NCI-H187 (cell line): ENCODE results near the gene MPV17L2.
A peak's percentile ranks its signal among the peaks of the same experiment; 100 is the strongest.
"Not testable (repeated sequence)": the region's sequence is repeated elsewhere in the genome, so short reads cannot be mapped to it uniquely, and the experiment has no call there.

Experiments used
- DNase-seq, 2 experiments: peaks; one replicate each; lab custom pipeline; 2025; lab: John Stamatoyannopoulos, UW

Gene MPV17L2

DNA sequence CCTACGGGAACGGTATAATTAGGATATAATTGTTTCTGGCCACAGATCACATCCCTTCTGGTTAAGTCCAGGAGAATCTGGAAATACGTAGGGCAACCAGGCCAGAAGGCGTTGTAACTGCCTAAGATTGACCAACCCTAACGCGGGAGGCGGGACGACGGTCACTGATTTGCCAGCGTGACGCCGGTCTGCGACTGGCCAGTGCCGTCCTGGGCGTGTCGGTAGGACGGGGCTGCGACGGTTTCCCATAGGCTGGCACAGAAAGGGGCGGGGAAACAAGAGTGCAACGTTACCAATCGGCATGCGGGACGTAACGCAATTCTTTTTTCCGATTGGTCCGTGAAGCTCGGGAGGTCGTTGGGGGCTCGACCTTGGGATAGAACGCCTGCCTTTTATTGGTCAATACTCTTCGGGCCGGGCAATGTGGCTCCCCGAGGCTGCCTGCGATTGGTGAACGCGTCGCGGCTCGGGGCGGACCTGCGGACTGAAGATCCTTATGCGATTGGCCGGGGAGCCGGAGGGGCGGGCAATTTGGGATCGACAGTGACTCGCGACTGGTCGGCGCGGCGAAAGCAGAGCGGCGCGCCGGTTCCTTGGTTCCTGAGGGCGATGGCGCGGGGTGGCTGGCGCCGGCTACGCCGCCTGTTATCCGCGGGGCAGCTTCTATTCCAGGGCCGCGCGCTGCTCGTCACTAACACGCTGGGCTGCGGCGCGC lies at the start of gene MPV17L2:
Gene MPV17L2, plus strand, starts transcription at position 546 of the 715 bp plus-strand sequence. Its CDS starts 64 bp downstream, at position 610.
- DNase-seq = peak; percentile 81 to 97

DNA sequence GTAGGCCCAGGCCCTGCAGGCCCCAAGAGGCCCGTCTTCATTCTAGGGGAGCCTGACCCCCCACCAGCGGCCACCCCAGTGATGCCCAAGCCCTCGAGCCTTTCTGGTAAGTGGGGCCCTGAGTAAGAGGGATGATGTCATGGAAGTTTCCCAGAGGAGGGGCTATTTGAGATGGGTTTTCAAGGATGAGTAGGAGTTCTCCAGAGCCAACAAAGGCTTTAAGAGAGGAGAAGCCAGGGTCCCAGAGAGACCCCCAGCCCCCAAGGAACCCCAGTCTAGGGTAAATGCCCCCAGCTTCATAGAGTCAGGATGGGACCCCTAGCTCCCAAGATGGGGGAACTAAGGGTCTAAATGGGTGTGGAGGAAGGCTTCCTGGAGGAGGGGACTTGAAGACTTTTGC lies 49.1 kb upstream of the MPV17L2 start:
- DNase-seq = no peak

DNA sequence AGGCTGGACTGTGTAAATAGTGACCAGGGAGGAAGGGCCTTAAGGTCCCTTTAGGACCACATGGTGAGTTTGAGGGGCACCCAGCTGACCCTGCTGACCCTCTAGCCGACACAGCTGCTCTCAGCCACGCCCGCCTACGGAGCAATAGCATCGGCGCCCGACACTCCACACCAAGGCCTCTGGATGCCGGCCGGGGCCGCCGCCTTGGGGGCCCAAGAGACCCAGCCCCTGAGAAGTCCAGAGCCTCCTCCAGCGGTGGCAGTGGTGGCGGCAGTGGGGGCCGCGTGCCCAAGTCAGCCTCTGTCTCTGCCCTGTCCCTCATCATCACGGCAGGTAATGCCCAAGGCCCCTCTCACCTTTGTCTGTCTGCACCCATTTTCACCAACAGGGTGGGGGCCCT lies 48.7 kb upstream of the MPV17L2 start:
- DNase-seq = no peak

DNA sequence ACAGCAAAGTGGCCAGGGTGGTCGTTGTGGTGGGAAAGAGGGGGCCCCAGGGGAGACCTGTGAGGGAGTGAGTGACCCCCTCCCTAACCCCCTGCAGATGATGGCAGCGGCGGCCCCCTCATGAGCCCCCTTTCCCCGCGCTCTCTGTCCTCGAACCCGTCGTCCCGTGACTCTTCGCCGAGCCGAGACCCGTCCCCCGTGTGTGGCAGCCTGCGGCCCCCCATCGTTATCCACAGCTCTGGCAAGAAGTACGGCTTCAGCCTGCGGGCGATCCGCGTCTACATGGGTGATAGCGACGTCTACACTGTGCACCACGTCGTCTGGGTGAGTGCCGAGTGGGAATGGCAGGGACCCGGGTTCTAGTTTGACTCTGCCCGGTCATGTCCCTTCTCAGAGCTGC lies 48.1 kb upstream of the MPV17L2 start:
- DNase-seq = no peak

DNA sequence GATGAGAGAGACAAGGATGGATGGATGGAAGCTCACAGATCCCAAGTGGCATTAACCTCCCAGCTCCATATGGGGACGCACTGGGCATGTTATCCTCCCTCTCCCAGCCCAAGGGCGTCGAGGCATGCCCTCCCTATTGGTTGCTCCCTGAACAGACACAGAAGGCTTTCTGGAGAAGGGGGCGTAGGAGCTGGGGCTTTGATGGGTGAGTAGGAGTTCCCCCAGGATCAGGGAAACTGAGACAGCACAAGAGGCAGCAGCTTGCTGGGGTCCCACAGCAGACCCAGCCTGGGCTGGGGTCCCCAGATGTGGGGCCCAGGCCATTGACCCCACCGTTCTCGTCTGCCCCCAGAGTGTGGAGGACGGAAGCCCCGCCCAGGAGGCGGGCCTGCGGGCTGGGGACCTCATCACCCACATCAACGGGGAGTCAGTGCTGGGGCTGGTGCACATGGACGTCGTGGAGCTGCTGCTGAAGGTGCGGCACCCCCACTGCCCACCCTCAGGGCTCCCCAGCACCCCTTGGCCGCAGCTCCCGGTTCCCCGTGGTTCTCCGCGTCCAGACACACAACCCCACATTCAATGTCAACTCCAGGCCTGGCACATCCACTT lies 47.5 kb upstream of the MPV17L2 start:
- no peak for DNase-seq

DNA sequence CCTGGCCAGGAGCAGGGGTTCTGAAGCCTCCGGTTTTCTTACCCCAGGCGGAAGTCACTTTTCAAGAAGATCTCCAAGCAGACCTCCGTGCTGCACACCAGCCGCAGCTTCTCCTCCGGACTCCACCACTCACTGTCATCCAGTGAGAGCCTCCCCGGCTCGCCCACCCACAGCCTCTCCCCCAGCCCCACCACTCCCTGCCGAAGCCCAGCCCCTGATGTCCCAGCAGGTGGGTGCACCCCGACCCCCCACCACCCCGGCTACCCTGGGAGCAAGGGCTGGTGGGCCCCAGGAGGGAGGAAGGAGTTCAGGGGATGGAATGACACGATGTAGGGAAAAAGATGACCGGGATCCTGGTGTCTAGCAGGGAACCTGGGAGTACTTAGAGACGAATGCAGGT lies 45.6 kb upstream of the MPV17L2 start:
- DNase-seq = no peak

DNA sequence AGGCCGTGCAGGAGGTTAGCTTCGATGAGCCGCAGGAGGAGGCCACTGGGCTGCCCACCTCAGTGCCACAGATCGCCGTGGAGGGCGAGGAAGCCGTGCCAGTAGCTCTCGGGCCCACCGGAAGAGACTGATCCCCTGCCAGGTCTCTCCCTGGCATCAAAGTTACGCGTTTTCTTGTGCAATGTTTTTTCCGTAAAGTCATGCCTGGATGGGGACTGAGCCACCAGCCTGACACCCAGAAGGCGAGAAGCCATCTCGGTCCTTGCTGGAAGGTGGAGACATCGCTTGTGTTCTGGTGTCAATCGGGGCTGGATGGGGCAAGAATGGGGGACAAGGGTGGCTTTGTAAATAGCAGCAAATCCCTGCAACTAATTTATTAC lies 43.4 kb upstream of the MPV17L2 start:
- DNase-seq = no peak

DNA sequence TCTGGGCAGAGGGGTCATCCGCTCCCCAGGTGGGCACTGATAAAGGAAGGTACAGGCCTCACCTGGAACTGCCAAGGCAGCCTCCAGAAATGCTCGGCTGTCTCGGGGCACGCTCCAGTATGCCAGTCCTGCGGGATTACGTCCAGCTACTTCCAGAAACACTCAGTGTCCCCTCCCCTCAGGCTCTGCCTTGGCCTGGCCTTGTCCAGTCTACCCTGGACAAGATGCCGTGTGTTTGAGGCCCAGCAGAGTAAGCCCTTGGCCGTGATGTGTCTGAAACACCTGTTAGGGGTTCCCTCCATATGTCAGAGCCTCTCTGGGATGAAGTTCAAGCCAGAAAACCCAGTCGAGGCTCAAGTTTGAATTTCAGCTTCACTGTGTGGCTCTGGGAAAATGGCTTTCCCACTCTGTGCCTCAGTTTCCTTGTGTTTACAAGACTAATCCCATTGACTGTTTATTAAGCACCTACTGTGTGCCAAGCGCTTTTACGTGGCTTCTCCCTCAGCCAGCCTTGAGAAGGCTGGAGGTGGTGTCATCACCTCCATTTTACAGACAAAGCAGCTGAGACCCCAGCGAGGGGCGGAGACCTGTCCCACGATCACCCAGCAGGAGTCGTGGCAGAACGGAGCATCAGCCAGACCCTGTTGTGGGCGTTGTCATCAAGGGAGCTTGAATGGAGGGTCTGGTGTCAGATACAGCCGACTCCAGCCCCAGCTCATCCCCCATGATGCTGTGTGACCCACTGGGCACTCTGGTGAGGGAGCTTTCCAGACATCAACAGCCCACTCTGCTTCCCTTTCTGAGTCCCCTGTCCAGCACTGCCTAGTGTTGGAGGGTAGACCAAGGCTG lies 42.0 kb upstream of the MPV17L2 start:
- DNase-seq = no peak

DNA sequence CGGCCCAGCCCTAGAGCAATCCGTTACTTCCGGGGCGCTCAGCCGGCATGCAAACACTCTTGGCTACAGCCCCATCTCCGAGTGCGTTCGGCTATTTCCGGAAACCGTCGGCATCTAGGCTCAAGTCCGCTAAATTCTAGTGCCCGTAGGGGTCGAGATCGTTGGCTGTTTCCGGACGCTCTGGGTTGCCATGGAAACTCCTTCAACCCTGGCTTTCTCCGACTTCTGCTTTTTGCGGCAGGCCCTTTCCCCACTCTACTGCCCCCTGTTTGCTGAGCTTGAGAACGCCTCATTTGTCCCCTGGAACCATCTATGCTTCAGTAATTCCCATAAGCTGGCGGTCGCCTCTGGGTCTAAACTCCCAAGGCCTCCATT lies 40.6 kb upstream of the MPV17L2 start:
- peak; percentile 67 to 79 for DNase-seq

DNA sequence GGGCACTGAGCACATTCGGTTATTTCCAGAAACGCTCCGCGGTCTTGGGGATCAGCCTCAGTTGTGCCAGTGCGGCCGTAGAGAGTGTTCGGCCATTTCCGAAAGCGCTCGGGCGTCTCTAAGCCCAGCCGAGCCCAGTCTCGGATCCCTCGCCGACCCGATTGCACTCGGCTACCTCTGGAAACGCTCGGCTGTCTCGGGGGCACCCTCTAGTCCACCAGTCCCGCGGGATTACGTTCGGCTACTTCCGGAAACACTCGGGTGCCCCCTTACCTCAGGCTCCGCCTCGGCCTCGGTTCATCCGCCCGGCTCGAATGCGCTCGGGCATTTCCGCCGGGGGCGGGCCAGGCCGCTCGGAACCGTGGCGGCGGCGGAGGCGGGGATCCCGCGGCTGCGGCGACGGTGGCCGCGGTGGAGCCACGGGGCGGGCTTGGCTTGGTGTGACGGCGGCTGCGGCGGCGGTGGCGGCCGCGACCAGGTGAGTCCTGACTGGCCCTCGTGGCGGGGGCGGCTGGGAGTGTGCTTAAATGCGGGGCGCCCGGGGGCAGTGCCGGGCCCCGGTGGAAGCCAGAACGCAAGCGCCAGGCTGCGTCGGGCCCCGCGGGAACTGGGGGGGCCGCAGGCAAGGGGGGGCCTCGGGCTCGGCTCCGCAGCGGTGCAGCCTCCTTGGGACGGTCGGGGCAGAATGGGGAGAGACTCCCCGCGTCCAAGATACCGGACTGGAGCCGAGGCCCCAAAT lies 40.0 kb upstream of the MPV17L2 start, which contains the start of gene PIK3R2:
Gene PIK3R2, plus strand, starts transcription at position 347 of the 739 bp plus-strand sequence. CDS start 2,717 bp downstream, outside the sequence.
- peak; percentile 85 to 94 for DNase-seq

DNA sequence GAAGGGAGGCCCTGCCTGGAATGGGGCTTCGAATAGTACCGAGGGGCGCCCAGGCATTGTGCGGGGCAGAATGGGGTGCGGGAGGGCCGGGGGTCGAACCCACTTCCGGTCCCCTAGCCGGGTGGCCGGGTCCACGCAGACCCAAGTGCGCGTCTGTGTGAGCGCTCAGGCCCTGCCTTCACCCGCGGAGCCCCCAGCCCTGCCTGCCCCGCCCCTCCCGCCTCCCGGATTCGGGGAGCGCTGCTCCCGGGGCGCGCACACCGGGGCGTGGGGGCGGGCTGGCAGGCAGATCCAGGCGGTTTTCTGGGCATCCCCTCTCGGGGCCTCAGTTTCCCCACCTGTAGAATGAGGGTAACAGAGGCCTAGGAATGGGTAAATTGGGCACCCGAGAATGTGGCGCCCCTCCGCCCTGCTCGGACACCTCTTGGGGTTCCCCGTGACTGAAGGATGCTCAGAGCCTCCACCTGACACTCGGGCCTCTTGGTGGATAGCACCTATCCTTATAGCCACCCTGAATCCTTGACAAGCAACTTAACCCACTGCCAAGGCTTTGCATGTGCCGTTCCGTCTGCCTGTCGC lies 39.4 kb upstream of the MPV17L2 start:
- DNase-seq = no peak

DNA sequence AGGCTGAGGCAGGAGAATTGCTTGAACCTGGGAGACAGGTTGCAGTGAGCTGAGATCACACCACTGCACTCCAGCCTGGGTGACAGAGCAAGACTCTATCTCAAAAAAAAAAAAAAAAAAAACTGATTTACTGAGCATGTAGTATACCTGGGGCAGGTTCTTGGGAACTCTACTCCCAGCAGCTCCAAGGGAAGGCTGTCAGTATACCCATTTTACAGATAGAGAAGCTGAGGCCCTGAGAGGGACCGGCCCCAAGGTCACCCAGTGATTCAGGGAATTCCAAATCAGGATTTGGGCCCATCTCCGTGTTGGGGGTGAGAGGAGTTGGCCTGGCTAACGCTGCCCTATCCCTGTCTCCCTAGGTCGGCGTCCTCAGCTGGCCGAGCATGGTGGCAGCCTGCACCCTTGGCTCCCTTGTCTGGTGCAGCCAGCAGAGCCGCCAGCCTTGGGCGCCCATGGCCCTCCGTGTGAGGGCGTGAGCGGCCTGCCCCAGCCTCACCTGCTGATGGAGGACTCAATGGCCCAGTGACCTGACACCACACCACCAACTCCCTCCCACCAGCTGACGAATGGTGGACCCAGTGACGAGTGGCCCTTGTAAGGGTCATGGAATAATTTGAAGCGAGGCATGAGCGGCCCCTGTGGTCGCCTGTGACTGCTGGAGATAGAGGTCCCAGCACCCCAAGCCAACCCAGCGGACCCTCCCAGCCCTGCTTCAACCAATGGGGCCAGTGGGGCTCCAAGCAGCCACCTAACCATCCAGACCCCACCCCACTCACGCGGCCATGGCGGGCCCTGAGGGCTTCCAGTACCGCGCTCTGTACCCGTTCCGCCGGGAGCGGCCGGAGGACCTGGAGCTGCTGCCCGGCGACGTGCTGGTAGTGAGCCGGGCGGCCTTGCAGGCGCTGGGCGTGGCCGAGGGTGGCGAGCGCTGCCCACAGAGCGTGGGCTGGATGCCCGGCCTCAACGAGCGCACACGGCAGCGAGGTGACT lies 37.6 kb upstream of the MPV17L2 start:
- DNase-seq = no peak

DNA sequence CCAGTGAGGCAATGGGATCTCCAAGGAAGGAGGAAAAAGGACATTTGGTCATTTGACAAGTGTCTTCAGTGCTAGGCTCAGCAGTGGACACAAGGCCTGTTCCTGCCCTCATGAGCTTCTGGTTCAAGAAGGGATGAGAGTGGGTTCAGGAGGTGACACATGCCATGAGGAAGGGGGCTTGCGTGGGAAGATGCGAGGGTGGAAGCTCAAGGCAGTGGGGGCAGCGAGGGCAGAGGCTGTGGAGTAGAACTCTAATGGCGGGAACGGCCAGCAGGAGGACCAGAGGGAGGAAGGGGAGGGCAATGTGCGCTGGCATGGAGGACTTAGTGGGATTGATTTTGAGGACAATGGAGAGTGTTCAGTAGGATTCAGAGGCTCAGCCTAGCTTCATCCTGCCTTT lies 36.8 kb upstream of the MPV17L2 start:
- no peak for DNase-seq

DNA sequence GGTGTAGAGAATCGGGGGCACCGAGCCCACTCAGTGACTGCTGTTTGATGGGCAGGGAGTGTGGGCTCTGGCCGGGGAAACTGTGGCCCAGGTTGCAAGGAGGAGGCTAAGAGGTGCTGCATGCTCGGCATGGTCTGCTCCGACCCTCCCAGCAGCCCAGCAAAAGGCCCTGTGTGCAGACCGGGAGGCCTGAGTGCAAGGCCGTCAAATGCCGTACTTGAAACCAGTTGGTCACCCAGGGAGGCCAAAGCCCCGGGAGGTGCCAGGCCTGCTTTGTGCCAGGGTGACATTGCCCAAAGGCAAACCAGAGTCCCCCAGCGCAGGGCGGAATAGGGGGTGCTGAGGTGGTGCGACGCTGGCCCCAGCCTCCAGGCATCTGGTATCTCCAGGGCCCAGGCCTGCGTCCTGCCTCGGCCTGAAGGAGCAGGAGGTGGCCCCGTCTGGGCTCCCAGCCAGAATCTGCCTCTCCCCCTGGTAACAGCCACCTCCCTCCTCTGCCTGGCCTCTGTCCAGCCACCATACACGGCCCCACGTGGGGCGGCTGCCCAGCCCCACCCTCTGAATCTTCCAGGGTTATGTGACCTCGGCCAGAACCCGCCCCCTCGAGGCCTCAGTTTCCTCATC lies 36.1 kb upstream of the MPV17L2 start:
- DNase-seq = no peak

DNA sequence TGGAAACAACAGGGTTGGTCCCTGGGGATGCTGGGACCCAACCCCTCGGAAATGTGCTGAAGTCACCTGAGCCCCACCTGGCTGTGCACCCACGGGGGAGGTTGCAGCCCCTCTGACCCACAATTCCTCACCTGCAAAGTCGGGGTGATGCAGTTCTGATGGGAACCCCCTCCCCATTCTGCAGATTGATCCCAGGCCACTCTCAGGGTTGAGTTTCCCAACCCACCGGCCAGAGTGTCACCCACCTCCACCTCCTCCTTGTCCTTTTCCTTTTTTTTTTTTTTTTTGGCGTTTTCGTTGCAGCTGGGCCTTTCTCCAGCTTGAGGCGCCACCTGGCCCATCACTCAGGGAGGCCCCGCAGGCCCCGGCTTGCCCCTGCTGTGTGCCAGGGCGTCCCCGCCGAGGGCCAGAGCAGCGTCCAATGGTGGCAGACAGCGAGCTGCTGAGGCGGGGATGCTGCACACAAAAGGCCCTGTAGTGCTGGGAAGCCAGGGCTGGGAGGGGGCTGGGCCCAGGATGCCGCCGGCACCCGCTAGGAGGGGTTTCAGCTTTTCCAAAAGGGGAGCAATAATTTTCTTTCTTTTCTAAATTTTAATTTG lies 35.5 kb upstream of the MPV17L2 start:
- peak in 1 of 2 experiments; percentile 22 for DNase-seq

DNA sequence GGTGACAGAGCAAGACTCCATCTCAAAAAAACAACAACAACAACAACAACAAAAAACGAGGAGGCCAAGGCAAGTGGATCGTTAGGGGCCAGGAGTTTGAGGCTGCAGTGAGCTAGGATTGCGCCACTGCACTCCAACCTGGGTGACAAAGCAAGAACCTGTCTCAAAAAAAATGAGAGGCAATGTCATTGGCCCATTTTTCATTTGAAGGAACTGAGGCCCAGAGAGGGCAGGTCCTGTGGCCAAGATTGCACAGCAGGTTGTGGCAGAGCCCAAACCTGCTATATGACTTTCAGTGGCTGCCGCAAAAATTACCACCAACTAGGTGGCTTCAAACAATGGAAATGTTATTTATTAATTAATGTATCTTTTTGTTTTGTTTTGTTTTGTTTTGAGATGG lies 34.6 kb upstream of the MPV17L2 start:
- DNase-seq = no peak

DNA sequence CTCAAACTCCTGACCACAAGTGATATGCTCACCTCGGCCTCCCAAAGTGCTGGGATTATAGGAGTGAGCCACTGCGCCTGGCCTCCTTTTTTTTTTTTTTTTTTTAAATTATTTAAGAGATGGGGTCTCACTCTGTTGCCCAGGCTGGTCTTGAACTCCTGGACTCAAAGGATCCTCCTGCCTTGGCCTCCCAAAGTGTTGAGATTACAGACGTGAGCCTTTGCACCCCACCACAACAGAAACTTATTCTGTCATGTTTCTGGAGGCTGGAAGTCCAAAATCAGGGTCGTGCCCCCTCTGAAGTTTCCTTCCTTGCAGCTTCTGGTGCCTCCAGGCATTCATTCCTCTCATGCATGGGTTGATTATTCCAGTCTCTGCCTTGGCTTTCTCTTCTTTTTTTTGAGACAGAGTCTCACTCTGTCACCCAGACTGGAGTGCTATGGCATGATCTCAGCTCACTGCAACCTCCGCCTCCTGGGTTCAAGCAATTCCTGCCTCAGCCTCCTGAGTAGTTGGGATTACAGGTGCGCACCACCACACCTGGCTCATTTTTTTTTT lies 33.9 kb upstream of the MPV17L2 start:
- DNase-seq = not testable (repeated sequence)

DNA sequence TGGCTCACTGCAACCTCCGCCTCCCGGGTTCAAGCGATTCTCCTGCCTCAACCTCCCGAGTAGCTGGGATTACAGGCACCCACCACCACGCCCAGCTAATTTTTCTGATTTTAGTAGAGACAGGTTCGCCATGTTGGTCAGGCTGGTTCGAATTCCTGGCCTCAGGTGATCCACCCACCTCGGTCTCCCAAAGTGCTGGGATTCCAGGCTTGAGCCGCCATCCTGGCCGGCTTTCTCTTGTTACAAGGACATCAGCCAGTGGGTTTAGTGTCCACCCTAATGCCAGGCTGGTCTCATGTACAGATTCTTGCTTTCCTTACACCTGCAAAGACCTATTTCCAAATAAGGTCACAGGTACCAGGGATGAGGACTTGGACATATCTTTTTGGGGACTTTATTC lies 33.2 kb upstream of the MPV17L2 start:
- no peak for DNase-seq

DNA sequence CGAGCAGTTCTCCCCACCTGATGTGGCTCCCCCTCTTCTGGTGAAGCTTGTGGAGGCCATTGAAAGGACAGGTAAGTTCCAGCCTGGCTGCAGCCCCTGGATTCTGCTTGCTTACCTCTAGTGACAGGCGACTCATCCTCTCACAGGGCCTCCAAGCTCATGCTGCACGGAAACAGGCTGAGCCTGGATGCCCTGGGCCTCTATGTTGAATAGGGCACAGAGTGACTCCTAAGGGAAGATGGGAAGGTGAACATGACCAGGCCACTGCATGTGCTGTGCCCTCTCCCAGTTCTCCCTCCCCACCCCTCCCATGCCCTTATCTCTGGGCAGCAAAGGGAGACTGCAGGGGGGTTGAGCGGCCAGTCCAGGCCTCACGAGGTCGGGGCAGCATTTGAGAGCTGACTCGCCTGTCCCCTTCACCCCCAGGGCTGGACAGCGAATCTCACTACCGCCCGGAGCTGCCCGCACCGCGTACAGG lies 32.5 kb upstream of the MPV17L2 start:
- DNase-seq = no peak
